ENCODE data around the gene S100A16.

- TF ChIP-seq, protein P1, sequence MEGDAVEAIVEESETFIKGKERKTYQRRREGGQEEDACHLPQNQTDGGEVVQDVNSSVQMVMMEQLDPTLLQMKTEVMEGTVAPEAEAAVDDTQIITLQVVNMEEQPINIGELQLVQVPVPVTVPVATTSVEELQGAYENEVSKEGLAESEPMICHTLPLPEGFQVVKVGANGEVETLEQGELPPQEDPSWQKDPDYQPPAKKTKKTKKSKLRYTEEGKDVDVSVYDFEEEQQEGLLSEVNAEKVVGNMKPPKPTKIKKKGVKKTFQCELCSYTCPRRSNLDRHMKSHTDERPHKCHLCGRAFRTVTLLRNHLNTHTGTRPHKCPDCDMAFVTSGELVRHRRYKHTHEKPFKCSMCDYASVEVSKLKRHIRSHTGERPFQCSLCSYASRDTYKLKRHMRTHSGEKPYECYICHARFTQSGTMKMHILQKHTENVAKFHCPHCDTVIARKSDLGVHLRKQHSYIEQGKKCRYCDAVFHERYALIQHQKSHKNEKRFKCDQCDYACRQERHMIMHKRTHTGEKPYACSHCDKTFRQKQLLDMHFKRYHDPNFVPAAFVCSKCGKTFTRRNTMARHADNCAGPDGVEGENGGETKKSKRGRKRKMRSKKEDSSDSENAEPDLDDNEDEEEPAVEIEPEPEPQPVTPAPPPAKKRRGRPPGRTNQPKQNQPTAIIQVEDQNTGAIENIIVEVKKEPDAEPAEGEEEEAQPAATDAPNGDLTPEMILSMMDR (IDR thresholded peaks at IDR 0.05): no peak
- no peak for TF ChIP-seq POLR2A (IDR thresholded peaks at IDR 0.05)
Measured at GRCh38 chr1:153659175-153659534, 46.2 kb upstream of the S100A16 start.
